GM12874 (cell line): Measurements from ENCODE around the gene SLC15A3.

Source experiments
- CTCF ChIP-seq: IDR thresholded peaks from 2 replicates; pipeline ENCODE4 v1.5.1; 2011; ENCODE audit warnings: low read depth, mild to moderate bottlenecking, control low read depth, low read length, moderate library complexity; ENCODE audit not compliant: insufficient read depth

SLC15A3 gene

GRCh38 chr11:60889869-60890311 lies 62.1 kb downstream of the SLC15A3 start:
- TF ChIP-seq CTCF, result no peak

- peak; percentile 55 for TF ChIP-seq CTCF
These were observed 64.4 kb downstream of the SLC15A3 start for GRCh38 chr11:60887556-60887955.
